T-helper 9 cell (primary cell): ENCODE results near the gene ZNF638.
A peak's percentile ranks its signal among the peaks of the same experiment; 100 is the strongest.
"Not testable (repeated sequence)": the region's sequence is repeated elsewhere in the genome, so short reads cannot be mapped to it uniquely, and the experiment has no call there.

ENCODE experiments used
- DNase-seq: peaks from one replicate; pipeline ENCODE4 v3.0.0-alpha.2; 2020
- total RNA-seq, 2 donors: gene quantifications; one replicate each; lab custom pipeline; 2026; lab: John Stamatoyannopoulos, UW

The ZNF638 gene, protein sequence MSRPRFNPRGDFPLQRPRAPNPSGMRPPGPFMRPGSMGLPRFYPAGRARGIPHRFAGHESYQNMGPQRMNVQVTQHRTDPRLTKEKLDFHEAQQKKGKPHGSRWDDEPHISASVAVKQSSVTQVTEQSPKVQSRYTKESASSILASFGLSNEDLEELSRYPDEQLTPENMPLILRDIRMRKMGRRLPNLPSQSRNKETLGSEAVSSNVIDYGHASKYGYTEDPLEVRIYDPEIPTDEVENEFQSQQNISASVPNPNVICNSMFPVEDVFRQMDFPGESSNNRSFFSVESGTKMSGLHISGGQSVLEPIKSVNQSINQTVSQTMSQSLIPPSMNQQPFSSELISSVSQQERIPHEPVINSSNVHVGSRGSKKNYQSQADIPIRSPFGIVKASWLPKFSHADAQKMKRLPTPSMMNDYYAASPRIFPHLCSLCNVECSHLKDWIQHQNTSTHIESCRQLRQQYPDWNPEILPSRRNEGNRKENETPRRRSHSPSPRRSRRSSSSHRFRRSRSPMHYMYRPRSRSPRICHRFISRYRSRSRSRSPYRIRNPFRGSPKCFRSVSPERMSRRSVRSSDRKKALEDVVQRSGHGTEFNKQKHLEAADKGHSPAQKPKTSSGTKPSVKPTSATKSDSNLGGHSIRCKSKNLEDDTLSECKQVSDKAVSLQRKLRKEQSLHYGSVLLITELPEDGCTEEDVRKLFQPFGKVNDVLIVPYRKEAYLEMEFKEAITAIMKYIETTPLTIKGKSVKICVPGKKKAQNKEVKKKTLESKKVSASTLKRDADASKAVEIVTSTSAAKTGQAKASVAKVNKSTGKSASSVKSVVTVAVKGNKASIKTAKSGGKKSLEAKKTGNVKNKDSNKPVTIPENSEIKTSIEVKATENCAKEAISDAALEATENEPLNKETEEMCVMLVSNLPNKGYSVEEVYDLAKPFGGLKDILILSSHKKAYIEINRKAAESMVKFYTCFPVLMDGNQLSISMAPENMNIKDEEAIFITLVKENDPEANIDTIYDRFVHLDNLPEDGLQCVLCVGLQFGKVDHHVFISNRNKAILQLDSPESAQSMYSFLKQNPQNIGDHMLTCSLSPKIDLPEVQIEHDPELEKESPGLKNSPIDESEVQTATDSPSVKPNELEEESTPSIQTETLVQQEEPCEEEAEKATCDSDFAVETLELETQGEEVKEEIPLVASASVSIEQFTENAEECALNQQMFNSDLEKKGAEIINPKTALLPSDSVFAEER (N-terminal part only)
- total RNA-seq, result 166 to 313 reads per million in 2 donors

DNA sequence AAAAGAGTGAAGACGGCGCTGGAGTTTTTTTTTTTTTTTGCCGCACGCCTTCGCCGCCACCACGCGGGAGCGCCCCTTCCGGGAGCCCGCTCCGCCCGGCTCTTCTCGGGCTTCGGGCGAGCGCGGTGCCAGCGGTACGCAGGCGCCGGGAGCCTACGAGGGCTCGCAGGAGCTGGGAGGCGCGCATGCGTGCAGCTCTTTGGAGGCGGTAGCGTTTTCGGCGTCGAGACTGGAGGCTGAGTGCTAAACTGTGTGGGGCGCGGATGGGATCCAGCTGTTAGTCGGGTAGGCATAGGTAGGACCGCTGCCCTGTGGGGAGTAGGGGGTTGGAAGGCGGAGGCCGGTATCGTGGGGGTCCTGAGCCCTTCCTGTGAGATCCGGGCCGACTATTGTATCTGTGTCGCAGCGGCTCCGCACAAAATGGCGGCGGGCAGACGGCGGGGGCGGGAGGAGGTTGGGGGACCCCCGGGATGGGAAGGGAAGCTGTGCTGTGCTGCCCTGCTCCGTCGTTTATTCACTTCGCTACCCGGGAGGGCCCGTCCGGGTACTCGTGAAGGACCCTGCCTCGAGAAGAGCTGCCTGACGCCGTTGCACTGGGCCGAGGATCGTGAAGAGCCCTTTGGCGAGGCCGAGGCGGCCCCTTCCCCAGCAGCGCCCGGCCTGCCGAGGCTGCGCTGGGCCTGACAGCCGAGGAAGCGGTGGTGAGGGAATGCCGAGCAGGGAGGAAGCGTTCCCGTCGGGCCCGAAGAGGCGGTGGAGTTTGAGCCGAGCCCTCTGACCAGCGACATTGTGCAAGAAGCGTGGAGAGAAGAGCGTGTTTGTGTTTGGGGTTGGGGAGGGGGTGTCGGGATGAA lies at the start of gene ZNF638:
Gene ZNF638 (plus strand): TSS at position 202 of the 854 bp plus-strand sequence. CDS start 17,173 bp downstream, outside the sequence.
- DNase-seq, result peak; percentile 89

DNA sequence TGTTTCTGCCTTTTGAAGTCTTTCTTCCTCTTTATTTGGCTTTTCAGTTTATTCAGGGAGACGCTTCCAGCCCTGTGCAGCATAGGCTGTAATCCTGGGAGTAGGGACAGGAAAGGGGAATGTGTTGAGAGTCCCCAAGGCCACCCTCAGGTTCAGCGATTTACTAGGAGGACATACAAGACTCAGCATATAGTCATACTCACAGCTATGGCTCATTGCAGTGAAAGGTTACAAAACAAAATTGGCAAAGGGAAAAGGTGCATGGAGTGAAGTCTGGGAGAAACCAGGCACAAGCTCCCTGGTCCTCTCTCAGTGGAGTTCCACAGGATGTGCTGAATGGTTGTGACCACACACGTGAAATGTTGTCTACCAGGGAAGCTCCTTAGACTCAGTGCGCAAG lies 49.6 kb upstream of the ZNF638 start:
- DNase-seq, result no peak

DNA sequence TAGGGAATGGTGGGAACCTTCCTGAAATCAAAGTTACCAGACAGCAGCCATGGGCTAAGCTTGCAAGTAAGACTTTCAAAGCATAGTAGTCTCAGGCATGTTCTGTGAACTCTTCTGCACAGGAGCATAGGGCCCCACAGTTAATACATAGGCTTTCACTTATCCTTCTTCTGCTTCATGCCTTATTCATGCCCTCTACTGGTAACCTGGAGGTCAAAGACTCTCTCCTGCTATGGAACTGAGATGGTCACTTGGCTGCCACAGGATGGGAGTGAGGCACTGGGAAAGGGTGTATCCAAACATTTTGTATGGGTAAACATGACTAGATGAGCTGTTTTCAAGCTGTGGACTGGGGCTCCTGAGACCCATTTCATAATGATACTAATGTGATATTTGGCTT lies 49.1 kb upstream of the ZNF638 start:
- DNase-seq, result no peak

DNA sequence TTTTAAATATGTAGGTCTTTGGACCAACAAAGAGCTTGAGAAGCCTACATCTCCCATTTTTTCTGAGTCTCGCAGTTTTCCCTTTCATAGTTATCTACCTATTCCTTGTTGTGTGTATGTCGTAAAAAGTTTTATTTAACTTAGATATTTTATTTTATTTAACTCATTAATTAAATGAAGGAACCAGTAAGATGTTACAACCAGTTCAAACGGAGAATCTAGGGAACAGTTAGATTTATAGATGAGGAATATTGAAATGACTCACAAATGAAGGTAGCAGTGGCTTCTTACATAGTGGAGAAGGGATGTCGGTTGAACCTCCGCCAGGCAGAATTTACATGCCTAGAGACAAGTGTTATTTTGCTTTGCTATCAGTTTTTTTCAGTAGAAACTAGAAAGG lies 48.5 kb upstream of the ZNF638 start:
- DNase-seq, result no peak

DNA sequence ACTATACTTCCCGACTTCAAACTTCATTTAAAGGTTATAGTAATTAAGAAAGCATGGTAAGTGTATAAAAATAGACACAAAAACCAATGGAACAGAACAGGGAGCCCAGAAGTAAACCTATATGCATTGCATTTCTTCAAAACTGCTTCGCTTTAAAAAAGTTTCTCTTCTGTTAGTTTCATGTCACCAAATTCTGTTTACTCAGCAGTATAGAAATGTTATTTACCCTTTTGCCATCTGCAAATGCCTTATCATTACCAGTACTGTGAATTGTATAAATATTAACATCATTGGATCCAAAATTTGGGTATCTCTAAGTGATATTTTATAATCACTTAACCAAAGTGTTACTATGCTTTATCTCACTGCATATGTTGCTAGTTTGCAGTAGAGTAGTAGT lies 45.9 kb upstream of the ZNF638 start:
- no peak for DNase-seq

DNA sequence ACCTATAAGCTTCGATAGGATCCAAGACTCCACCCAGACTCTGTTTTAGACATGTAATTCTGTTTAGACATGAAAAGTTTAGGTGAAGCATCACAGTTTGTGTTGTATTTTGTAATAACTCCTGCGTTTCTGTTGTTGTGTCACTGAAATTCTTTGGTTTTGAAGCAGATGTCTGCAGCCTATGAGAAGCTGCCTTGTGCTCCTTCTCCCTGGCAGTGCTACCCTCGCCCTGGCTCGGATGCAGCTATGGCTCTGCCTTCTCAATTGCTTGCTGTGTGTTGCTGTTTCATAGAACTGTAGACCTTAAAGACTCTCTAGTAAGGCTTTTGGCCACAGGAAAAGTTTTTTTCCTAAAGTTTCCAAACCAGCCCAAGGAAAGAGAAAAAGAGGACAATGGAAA lies 40.2 kb upstream of the ZNF638 start:
- DNase-seq, result no peak

DNA sequence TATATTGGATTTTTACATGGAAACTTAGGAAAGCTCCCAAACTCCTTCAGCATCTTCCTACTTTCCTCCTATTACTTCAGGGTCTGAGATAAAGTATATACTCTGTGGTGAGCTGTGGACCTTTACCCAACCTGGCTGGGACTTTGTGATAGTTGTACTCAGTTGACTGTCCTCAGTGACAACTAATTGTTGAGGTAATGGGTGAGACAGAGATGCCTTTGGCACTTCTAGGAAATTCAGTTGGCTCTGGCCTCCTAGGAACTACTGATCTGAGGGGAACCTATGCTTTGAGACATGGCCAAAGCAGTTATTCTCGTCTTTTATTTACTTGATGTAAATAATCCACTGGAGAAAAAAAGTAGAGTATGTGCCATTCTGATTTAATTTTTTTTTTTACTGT lies 39.4 kb upstream of the ZNF638 start:
- no peak for DNase-seq

DNA sequence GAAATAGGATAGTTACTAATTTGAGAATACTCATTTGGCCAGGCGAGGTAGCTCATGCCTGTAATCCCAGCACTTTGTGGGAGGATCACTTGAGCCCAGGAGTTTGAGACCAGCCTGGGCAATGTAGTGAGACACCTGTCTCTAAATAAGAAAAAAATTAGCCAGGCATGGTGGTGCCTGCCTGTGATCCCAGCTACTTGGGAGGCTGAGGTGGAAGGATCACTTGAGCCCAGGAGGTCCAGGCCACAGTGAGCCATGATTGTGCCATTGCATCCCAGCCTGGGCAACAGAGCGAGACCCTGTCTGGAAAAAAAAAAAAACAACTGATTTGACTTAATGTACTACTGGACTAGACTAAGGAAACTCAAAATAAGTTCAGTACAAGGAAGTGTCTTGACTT lies 32.7 kb upstream of the ZNF638 start:
- no peak for DNase-seq

DNA sequence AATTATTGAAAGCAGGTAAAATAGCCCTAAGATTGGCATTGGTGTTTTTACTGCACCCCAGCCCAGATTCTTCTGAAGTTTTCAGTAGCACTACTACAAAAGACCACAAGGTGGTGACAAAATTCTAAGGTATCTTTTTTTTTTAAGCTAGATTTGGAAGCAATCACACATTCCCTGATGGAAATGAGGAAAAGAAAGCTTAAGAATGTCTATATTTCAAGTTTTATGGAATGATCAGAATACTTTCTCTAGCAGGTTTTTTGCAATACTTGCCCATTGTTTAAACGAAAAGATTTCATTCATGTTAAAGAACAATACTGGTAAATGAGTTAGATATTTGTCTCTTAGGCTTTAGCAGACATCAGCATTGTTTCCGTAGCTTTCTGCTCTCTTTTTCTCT lies 32.1 kb upstream of the ZNF638 start:
- no peak for DNase-seq

DNA sequence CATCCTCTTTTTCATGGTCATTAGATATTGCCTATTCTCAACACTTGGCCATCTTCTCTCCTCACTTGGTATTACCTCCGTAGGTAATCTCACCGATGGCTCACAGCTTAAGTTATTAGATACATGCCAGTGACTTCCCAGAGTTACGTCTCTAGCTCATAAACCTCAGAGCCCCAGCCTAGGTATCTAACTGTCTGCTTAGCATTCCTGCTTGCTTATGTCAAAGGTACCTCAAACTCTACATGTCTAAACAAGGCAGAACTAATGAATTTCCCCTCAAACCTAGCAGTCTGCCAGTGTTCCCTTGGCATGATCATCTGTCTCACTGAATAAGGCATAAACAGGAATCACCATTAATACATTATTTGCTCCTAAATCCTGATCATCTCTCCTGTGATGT lies 27.7 kb upstream of the ZNF638 start:
- no peak for DNase-seq

DNA sequence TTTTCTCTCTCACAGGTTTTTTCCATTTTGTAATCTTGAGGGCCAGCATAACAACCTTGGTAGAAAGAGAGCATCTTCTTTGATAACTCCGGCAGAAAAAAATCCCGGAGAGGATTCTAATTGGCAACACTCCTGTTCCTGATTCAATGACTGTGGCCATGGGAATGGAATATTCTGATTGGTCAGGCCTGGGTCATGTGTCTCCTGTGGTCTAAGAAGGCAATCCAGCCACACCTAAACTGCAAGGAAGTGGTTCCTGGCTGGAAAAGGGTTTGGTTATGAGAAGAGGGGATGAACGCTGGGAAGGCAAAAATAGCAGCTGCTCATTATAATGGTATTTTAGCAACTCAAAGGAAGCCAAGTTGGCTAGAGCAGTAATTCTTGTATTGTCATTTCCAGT lies 24.8 kb upstream of the ZNF638 start:
- DNase-seq, result no peak

DNA sequence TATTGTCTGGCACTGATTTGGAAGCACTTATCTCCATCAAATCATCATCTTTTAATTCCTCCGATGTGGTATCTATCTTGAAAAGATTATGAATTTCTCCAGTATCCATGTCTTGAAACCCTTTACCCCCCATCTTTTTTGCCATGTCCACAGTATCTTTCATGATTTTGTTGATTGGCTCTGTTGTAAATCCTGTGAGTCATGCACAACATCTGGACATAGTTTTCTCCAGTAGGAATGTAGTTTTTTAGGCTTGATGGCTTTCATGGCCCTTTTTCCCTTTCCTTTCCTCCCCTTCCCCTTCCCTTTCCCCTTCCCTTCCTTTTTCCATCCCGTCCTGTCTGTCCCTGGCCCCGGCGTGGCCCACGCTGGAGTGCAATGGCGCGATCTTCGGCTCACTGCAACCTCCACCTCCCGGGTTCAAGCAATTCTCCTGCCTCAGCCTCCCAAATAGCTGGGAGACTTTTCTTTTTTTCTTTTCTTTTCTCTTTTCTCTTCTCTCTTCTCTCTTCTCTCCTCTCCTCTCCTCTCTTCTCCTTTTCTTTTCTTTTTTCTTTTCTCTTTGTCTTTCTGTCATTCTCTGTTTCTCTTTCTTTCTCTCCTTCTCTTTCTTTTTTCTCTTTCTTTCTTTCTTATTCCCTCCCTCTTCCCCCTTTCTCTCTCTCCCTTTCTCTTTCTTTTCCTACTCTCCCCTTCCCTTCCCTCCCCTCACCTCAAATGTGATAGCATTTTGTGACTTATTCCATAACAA lies 18.4 kb upstream of the ZNF638 start:
- DNase-seq, result no peak

DNA sequence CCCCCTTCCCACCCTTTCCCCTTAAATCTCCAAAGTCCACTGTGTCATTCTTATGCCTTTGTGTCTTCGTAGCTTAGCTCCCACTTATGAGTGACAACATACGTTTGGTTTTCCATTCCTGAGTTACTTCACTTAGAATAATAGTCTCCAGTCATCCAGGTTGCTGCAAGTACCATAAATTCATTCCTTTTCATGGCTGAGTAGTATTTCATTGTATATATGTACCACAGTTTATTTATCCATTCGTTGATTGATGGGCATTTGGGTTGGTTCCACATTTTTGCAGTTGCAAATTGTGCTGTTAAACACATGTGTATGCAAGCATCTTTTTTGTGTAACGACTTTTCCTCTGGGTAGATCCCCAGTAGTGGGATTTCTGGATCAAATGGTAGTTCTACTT lies 14.5 kb upstream of the ZNF638 start:
- DNase-seq, result no peak

DNA sequence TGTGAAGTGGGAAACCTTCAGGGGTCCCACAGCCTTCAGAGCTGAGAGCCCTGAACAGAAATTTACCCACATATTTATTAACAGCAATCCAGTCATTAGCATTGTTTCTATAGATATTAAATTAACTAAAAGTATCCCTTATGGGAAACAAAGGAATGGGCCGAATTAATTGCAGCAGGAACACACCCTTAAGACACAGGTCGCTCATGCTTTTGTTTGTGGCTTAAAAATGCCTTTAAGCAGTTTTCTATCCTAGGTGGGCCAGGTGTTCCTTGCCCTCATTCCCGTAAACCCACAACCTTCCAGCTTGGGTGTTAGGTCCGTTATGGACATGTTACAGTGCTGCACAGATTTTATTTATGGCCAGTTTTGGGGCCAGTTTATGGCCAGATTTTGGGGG lies 13.7 kb upstream of the ZNF638 start:
- not testable (repeated sequence) for DNase-seq

DNA sequence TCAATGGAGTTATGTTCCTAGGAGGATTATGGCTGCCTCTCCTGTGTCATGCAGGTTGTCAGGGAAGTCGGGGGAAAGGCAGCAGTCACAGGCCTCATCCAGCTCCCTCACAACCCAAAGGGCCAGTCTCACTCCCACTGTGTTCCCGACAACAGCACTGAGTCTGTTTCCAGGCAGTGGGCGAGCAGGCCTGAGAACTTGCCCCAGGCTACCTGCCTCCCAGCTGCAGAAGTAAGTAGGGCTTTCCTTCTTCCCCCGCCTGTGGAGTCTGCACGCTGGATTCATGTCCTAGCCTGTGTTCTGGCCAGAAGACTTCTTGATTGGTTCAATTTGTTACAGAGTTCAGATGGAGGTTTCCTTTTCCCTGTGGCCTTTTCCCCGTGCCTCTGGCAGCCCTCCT lies 8.2 kb upstream of the ZNF638 start:
- DNase-seq, result no peak

DNA sequence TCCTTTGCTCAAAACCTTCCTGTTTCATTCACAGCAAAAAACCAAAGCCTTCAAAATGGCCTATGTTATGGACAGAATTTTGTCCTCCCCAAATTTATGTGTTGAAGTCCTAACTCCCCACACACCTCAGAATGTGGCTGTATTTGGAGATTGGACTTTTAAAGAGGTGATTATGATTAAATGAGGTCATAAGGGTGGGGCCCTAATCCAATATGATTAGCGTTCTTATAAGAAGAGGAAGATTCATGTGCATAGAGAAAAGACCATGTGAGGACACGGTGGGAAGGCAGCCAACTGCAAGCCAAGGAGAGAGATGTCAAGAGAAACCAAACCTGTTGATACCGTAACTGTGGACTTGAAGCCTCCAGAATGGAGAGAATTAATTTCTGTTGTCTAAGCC lies 4.6 kb upstream of the ZNF638 start:
- DNase-seq, result no peak

DNA sequence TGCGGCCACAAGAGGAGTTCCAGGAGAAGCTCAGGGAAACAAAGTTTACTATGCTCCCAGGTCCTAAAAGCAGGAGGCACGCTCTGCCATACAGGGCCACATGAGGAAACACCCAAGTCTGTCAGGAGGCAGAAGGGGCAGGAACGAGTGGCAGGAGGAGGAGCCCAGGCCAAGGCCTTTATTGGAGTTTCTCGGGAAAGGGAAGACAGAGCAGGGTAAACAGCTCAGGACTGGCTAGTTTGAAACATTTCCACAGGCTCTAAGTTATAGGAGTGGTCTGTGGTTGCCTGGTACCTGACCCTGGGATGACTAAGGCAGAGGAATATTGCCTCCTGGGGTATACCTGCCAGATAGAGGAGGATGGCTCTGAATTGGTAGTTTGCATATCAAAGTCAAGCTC lies 3.7 kb upstream of the ZNF638 start:
- DNase-seq, result no peak

DNA sequence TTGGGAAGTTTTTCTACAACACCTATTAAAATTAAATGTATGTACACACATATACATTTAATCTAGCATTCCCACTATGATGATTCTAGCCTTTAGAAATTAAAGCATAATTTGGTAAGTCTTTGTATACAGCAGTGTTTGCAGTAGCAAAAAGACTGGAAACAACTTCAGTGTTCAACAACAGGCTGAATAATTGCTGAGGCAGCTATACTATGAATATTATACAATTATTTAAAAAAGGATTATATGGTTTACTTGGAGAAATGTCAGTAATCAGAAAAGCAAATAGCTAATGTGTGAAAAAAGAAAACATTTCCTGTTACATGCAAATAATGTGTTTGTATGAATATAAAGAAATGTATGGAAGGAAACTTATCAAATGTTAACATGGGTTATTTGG lies 1.4 kb upstream of the ZNF638 start:
- DNase-seq, result no peak

DNA sequence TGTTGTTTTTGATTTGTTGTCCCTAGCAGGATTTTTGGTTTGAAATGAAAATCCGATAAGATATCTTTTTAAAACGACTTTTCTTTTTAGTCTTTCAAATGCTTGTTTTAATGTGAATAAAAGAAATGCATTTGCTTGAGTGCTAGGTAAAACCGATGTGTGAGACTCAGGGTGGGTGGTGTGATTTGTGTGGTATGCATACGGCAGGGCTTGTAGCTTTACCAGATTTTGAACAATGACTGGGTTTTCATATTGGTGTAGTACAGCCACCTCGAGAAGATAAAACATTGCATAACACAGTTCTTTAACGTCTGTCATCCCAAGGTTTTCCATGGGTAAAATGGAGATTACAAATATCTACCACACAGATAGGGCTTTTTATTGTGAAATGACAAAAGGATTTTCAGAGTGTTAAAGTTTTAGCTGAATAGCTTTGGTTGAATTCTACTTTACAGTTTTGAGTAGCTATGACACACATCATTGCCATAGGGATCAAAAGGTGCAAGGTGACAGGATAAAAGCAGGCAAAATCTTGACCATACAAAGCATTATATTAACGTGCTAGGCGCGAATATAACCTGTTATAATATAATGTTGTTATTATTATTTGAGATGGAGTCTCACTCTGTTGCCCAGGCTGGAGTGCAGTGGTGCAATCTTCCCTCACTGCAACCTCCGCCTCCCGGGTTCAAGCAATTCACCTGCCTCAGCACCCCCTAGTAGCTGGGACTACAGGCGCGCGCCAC lies 824 bp upstream of the ZNF638 start:
- DNase-seq, result no peak

DNA sequence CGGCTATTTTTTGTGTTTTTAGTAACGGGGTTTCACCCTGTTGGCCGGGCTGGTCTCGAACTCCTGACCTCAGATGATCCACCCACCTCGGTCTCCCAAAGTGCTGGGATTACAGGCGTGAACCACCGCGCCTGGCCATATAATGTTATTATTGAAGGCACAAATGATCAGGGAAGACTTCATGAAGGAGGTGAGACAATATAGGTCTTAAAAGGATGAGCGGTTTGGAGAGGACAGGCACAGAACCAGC lies 326 bp upstream of the ZNF638 start:
- DNase-seq, result peak; percentile 1

DNA sequence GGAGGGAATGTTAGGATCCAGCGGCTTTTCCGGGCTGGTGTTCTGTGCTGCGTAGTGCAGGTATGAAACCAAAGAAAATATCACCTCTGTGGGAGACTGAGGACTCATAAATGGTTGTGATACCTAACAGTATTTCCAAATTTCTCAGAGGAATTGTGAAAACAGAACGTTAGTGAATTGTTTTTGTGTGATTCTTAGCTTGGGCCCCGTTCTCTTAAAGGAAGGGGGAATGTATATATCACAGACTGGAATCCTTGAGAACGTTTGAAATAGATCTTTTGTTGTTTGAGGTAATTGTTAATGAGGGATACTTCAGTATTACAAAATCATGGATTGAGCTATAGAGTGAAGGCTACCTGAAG lies 834 bp downstream of the ZNF638 start:
- DNase-seq, result no peak
